ENCODE results near the gene WDR47.
"Not testable (repeated sequence)": the region's sequence is repeated elsewhere in the genome, so short reads cannot be mapped to it uniquely, and the experiment has no call there.

Gene WDR47

GRCh38 chr1:108996622-108997021, 45.3 kb downstream of the WDR47 start:
- not testable (repeated sequence) for H2BK120ac ChIP-seq (ENCODE audit: low read depth, low read length); H4K8ac ChIP-seq (ENCODE audit: low read length); H2BK12ac ChIP-seq (ENCODE audit: low read length in 2 of 2); H3K14ac ChIP-seq (ENCODE audit: low read length in 2 of 2); H3K4ac ChIP-seq (ENCODE audit: low read depth in 1 of 2, low read length in 2 of 2); DNase-seq; H3K27ac ChIP-seq (ENCODE audit: low read length, poor library complexity, severe bottlenecking); H2BK5ac ChIP-seq (ENCODE audit: low read depth, low read length, poor library complexity, severe bottlenecking); H3K4me3 ChIP-seq (ENCODE audit: insufficient read depth in 1 of 2, low read depth in 1 of 2, low read length in 2 of 2); H3K4me2 ChIP-seq (ENCODE audit: low read length, poor library complexity, severe bottlenecking); H3K79me1 ChIP-seq (replicated peaks; ENCODE audit: low read length, poor library complexity, severe bottlenecking); H3K27me3 ChIP-seq (ENCODE audit: control insufficient read depth in 1 of 2, insufficient read depth in 1 of 2, low read length in 2 of 2); H2AK5ac ChIP-seq (ENCODE audit: low read length, severe bottlenecking); H3K9ac ChIP-seq (ENCODE audit: low read length); H2BK15ac ChIP-seq (ENCODE audit: low read depth, poor library complexity, severe bottlenecking); H3K18ac ChIP-seq (ENCODE audit: low read depth in 1 of 2, low read length in 2 of 2); H3K4me1 ChIP-seq (ENCODE audit: control insufficient read depth, insufficient read depth, low read depth, low read length); H4K91ac ChIP-seq (ENCODE audit: low read length); H2AFZ ChIP-seq (ENCODE audit: low read depth, low read length); H3K23ac ChIP-seq (ENCODE audit: low read length in 2 of 2)
- 99% methylated on average over 3 of the region's 3 CpGs for WGBS
- Histone ChIP-seq H3K36me3 (ENCODE audit: control insufficient read depth in 1 of 2, insufficient read depth in 2 of 2, low read depth in 1 of 2, low read length in 2 of 2) (peaks cover 32 to 77% of the 10 kb centered on the region in 2 experiments), H3K9me3 (ENCODE audit: control insufficient read depth, low read length) (peaks cover 17% of the 10 kb centered on the region)

GRCh38 chr1:108983114-108983513, 58.8 kb downstream of the WDR47 start:
- Histone ChIP-seq H2BK5ac (ENCODE audit: low read depth, low read length, poor library complexity, severe bottlenecking) (no peak overlapping the region), H3K27me3 (ENCODE audit: control insufficient read depth in 1 of 2, insufficient read depth in 1 of 2, low read length in 2 of 2) (no peaks in the 10 kb centered on the region), H2BK12ac (ENCODE audit: low read length in 2 of 2) (no peak overlapping the region), H2BK15ac (ENCODE audit: low read depth, poor library complexity, severe bottlenecking) (no peak overlapping the region), H3K9me3 (ENCODE audit: control insufficient read depth, low read length) (no peaks in the 10 kb centered on the region), H4K8ac (ENCODE audit: low read length) (no peak overlapping the region), H3K4me1 (ENCODE audit: control insufficient read depth, insufficient read depth, low read depth, low read length) (no peaks in the 10 kb centered on the region), H4K91ac (ENCODE audit: low read length) (no peak overlapping the region), H3K18ac (ENCODE audit: low read depth in 1 of 2, low read length in 2 of 2) (no peak overlapping the region), H3K4me3 (ENCODE audit: insufficient read depth in 1 of 2, low read depth in 1 of 2, low read length in 2 of 2) (no peak overlapping the region), H3K14ac (ENCODE audit: low read length in 2 of 2) (no peak overlapping the region), H3K79me1 (replicated peaks; ENCODE audit: low read length, poor library complexity, severe bottlenecking) (peaks cover 8% of the 10 kb centered on the region), H3K27ac (ENCODE audit: low read length, poor library complexity, severe bottlenecking) (no peak overlapping the region), H3K4me2 (ENCODE audit: low read length, poor library complexity, severe bottlenecking) (no peak overlapping the region), H2AK5ac (ENCODE audit: low read length, severe bottlenecking) (no peak overlapping the region), H3K9ac (ENCODE audit: low read length) (no peak overlapping the region), H2AFZ (ENCODE audit: low read depth, low read length) (no peak overlapping the region), H3K4ac (ENCODE audit: low read depth in 1 of 2, low read length in 2 of 2) (no peak overlapping the region), H2BK120ac (ENCODE audit: low read depth, low read length) (no peak overlapping the region), H3K36me3 (ENCODE audit: control insufficient read depth in 1 of 2, insufficient read depth in 2 of 2, low read depth in 1 of 2, low read length in 2 of 2) (peaks cover 15 to 85% of the 10 kb centered on the region in 2 experiments), H3K23ac (ENCODE audit: low read length in 2 of 2) (no peak overlapping the region)
- DNase-seq, result no peak
- 78% methylated on average over 3 of the region's 4 CpGs for WGBS

- no peak for DNase-seq
- Histone ChIP-seq H4K91ac (ENCODE audit: low read length) (no peak overlapping the region), H3K27ac (ENCODE audit: low read length, poor library complexity, severe bottlenecking) (no peak overlapping the region), H2BK120ac (ENCODE audit: low read depth, low read length) (no peak overlapping the region), H3K23ac (ENCODE audit: low read length in 2 of 2) (no peak overlapping the region), H4K8ac (ENCODE audit: low read length) (no peak overlapping the region), H2BK15ac (ENCODE audit: low read depth, poor library complexity, severe bottlenecking) (no peak overlapping the region), H3K4ac (ENCODE audit: low read depth in 1 of 2, low read length in 2 of 2) (no peak overlapping the region), H3K4me3 (ENCODE audit: insufficient read depth in 1 of 2, low read depth in 1 of 2, low read length in 2 of 2) (no peak overlapping the region), H3K9ac (ENCODE audit: low read length) (no peak overlapping the region), H3K36me3 (ENCODE audit: control insufficient read depth in 1 of 2, insufficient read depth in 2 of 2, low read depth in 1 of 2, low read length in 2 of 2) (peaks cover 24 to 79% of the 10 kb centered on the region in 2 experiments), H3K79me1 (replicated peaks; ENCODE audit: low read length, poor library complexity, severe bottlenecking) (peaks cover 10% of the 10 kb centered on the region), H3K9me3 (ENCODE audit: control insufficient read depth, low read length) (no peaks in the 10 kb centered on the region), H3K4me1 (ENCODE audit: control insufficient read depth, insufficient read depth, low read depth, low read length) (no peaks in the 10 kb centered on the region), H3K14ac (ENCODE audit: low read length in 2 of 2) (no peak overlapping the region), H2BK12ac (ENCODE audit: low read length in 2 of 2) (no peak overlapping the region), H2BK5ac (ENCODE audit: low read depth, low read length, poor library complexity, severe bottlenecking) (no peak overlapping the region), H3K18ac (ENCODE audit: low read depth in 1 of 2, low read length in 2 of 2) (no peak overlapping the region), H2AK5ac (ENCODE audit: low read length, severe bottlenecking) (no peak overlapping the region), H2AFZ (ENCODE audit: low read depth, low read length) (no peak overlapping the region), H3K4me2 (ENCODE audit: low read length, poor library complexity, severe bottlenecking) (no peak overlapping the region), H3K27me3 (ENCODE audit: control insufficient read depth in 1 of 2, insufficient read depth in 1 of 2, low read length in 2 of 2) (no peaks in the 10 kb centered on the region)
- WGBS, result 95% methylated on average over 4 of the region's 4 CpGs
Observed at GRCh38 chr1:108976658-108977057, 65.2 kb downstream of the WDR47 start.

GRCh38 chr1:108972951-108973350, 69.0 kb downstream of the WDR47 start:
- Histone ChIP-seq H3K36me3 (ENCODE audit: control insufficient read depth in 1 of 2, insufficient read depth in 2 of 2, low read depth in 1 of 2, low read length in 2 of 2) (peaks cover 19 to 73% of the 10 kb centered on the region in 2 experiments), H3K9ac (ENCODE audit: low read length) (no peak overlapping the region), H3K9me3 (ENCODE audit: control insufficient read depth, low read length) (no peaks in the 10 kb centered on the region), H2BK5ac (ENCODE audit: low read depth, low read length, poor library complexity, severe bottlenecking) (no peak overlapping the region), H2AFZ (ENCODE audit: low read depth, low read length) (no peak overlapping the region), H3K14ac (ENCODE audit: low read length in 2 of 2) (no peak overlapping the region), H3K79me1 (replicated peaks; ENCODE audit: low read length, poor library complexity, severe bottlenecking) (peaks cover 9% of the 10 kb centered on the region), H3K27ac (ENCODE audit: low read length, poor library complexity, severe bottlenecking) (no peak overlapping the region), H2BK12ac (ENCODE audit: low read length in 2 of 2) (no peak overlapping the region), H3K4me1 (ENCODE audit: control insufficient read depth, insufficient read depth, low read depth, low read length) (peaks cover 2% of the 10 kb centered on the region), H2BK15ac (ENCODE audit: low read depth, poor library complexity, severe bottlenecking) (no peak overlapping the region), H4K8ac (ENCODE audit: low read length) (no peak overlapping the region), H3K27me3 (ENCODE audit: control insufficient read depth in 1 of 2, insufficient read depth in 1 of 2, low read length in 2 of 2) (no peaks in the 10 kb centered on the region), H2BK120ac (ENCODE audit: low read depth, low read length) (no peak overlapping the region), H3K4me2 (ENCODE audit: low read length, poor library complexity, severe bottlenecking) (no peak overlapping the region), H2AK5ac (ENCODE audit: low read length, severe bottlenecking) (no peak overlapping the region), H4K91ac (ENCODE audit: low read length) (no peak overlapping the region), H3K23ac (ENCODE audit: low read length in 2 of 2) (no peak overlapping the region), H3K18ac (ENCODE audit: low read depth in 1 of 2, low read length in 2 of 2) (no peak overlapping the region), H3K4me3 (ENCODE audit: insufficient read depth in 1 of 2, low read depth in 1 of 2, low read length in 2 of 2) (no peak overlapping the region), H3K4ac (ENCODE audit: low read depth in 1 of 2, low read length in 2 of 2) (no peak overlapping the region)
- 95% methylated on average over 1 of the region's 1 CpG for WGBS
- DNase-seq, result no peak
